ENCODE measurements around the gene AKAP13. TPM values are rescaled to one million over a fixed set of nuclear protein-coding genes. Genes with fewer than 3 reads are reported as not detected.
"Not testable (repeated sequence)": the region's sequence is repeated elsewhere in the genome, so short reads cannot be mapped to it uniquely, and the experiment has no call there.

AKAP13 gene
- total and polyA plus RNA-seq, 2 of the 8 experiments (the other 6 are each of a cell fraction or from before 2014, with no cell fraction given): 14.0 to 46.2 TPM

DNA sequence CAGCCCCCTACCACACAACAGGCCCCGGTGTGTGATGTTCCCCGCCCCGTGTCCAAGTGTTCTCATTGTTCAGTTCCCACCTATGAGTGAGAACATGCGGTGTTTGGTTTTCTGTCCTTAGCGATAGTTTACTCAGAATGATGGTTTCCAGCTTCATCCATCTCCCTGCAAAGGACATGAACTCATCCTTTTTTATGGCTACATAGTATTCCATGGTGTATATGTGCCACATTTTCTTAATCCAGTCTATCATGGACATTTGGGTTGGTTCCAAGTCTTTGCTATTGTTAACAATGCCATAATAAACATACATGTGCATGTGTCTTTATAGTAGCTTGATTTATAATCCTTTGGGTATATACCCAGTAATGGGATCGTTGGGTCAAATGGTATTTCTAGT lies 285.3 kb downstream of the AKAP13 start:
- H3K4me2 ChIP-seq (ENCODE audit: insufficient read depth in 1 of 2, low read depth in 2 of 2, low read length in 2 of 2); H4K20me1 ChIP-seq (replicated peaks in 1 of 2; ENCODE audit: control insufficient read depth in 1 of 2, insufficient read depth in 2 of 2, low read length in 2 of 2); POLR2A ChIA-PET (ENCODE audit: partially characterized antibody); H3K14ac ChIP-seq (ENCODE audit: insufficient read length); H2AK5ac ChIP-seq (ENCODE audit: low read depth, low read length); H3K9me3 ChIP-seq (ENCODE audit: insufficient read depth in 2 of 2, low read depth in 1 of 2, low read length in 1 of 2); H3K23ac ChIP-seq (ENCODE audit: insufficient read length); H3K18ac ChIP-seq (ENCODE audit: extremely low read depth, low read length); H3K27me3 ChIP-seq (replicated peaks in 1 of 4; ENCODE audit: control insufficient read depth in 3 of 4, extremely low read depth in 1 of 4, insufficient read depth in 3 of 4, low read length in 3 of 4); H3K27ac ChIP-seq (ENCODE audit: low read depth, low read length); H3K56ac ChIP-seq (replicated peaks; ENCODE audit: insufficient read length, low read depth, low read length); FAIRE-seq; CTCF ChIA-PET (ENCODE audit: partially characterized antibody); H3K23me2 ChIP-seq (ENCODE audit: low read depth, low read length); H4K8ac ChIP-seq (ENCODE audit: extremely low read depth, insufficient read depth, low read length); H4K5ac ChIP-seq (ENCODE audit: insufficient read length, low read depth, low read length); H2BK12ac ChIP-seq (ENCODE audit: low read depth, low read length); H3K4me3 ChIP-seq (ENCODE audit: extremely low read depth in 1 of 4, insufficient read depth in 2 of 4, low read depth in 3 of 4, low read length in 4 of 4); H2BK15ac ChIP-seq (ENCODE audit: low read length); H3K4me1 ChIP-seq (replicated peaks in 1 of 4; ENCODE audit: control insufficient read depth in 3 of 4, insufficient read depth in 4 of 4, low read length in 3 of 4); H2BK20ac ChIP-seq (ENCODE audit: low read length); H2AFZ ChIP-seq (ENCODE audit: low read length); H4K91ac ChIP-seq (replicated peaks; ENCODE audit: insufficient read length, low read length); DNase-seq (ENCODE audit: low read depth in 1 of 2, low spot score in 2 of 2); H3K79me1 ChIP-seq (ENCODE audit: low read depth, low read length); H3K79me2 ChIP-seq (ENCODE audit: control insufficient read depth in 1 of 2, insufficient read depth in 2 of 2, low read length in 2 of 2); H3K9ac ChIP-seq (replicated peaks in 1 of 4; ENCODE audit: extremely low read depth in 1 of 4, low read depth in 3 of 4, low read length in 3 of 4); H3K4ac ChIP-seq (replicated peaks; ENCODE audit: insufficient read length, low read depth, low read length); H2BK5ac ChIP-seq (ENCODE audit: low read depth, low read length); H2BK120ac ChIP-seq (replicated peaks; ENCODE audit: low read depth, low read length): not testable (repeated sequence)
- H3K36me3 ChIP-seq (ENCODE audit: control insufficient read depth in 2 of 4, insufficient read depth in 4 of 4, low read length in 3 of 4): peaks cover 4 to 11% (median 8%) of the 10 kb centered on the region in 4 experiments; a peak in 4 of 8 replicates
- 99% methylated on average over 6 of the region's 6 CpGs; no CpG with 5 or more reads in 1 of the 2 experiments for WGBS, 2 experiments (ENCODE audit: extremely low coverage in 1 of 2, insufficient coverage in 1 of 2, insufficient read length in 1 of 2, insufficient replicate concordance in 2 of 2, low coverage in 1 of 2, low lambda C conversion rate in 2 of 2, missing lambda C conversion rate in 1 of 2)

Measured in H1 (cell line).